Measurements from ENCODE around the gene KRTAP5-2.
"Not testable (repeated sequence)": the region's sequence is repeated elsewhere in the genome, so short reads cannot be mapped to it uniquely, and the experiment has no call there.

Gene KRTAP5-2

GRCh38 chr11:1598816-1599215 is 722 bp upstream of the KRTAP5-2 start:
- H3K4me1 ChIP-seq (ENCODE audit: control insufficient read depth, insufficient read depth, low read length): peaks cover 17% of the 10 kb centered on the region
- no peak overlapping the region for H3K9ac ChIP-seq (ENCODE audit: low read depth, low read length)
- H3K27me3 ChIP-seq (ENCODE audit: control insufficient read depth, insufficient read depth, low read length): peaks cover 4% of the 10 kb centered on the region
- H3K4me3 ChIP-seq (ENCODE audit: low read depth, low read length): no peak overlapping the region
- H3K9me3 ChIP-seq (ENCODE audit: control insufficient read depth, insufficient read depth, low read length): no peaks in the 10 kb centered on the region
- no peaks in the 10 kb centered on the region for H3K36me3 ChIP-seq (ENCODE audit: control insufficient read depth, insufficient read depth, low read length)

- not testable (repeated sequence) for H3K9ac ChIP-seq (ENCODE audit: low read depth, low read length); H3K36me3 ChIP-seq (ENCODE audit: control insufficient read depth, insufficient read depth, low read length); H3K9me3 ChIP-seq (ENCODE audit: control insufficient read depth, insufficient read depth, low read length); H3K4me3 ChIP-seq (ENCODE audit: low read depth, low read length); H3K27me3 ChIP-seq (ENCODE audit: control insufficient read depth, insufficient read depth, low read length)
- H3K4me1 ChIP-seq (ENCODE audit: control insufficient read depth, insufficient read depth, low read length): peaks cover 17% of the 10 kb centered on the region
Measured at GRCh38 chr11:1598406-1598805, 312 bp upstream of the KRTAP5-2 start.

- Histone ChIP-seq H3K27me3 (ENCODE audit: control insufficient read depth, insufficient read depth, low read length) (peaks cover 4% of the 10 kb centered on the region), H3K4me1 (ENCODE audit: control insufficient read depth, insufficient read depth, low read length) (peaks cover 17% of the 10 kb centered on the region), H3K4me3 (ENCODE audit: low read depth, low read length) (no peak overlapping the region), H3K36me3 (ENCODE audit: control insufficient read depth, insufficient read depth, low read length) (no peaks in the 10 kb centered on the region), H3K9me3 (ENCODE audit: control insufficient read depth, insufficient read depth, low read length) (no peaks in the 10 kb centered on the region), H3K9ac (ENCODE audit: low read depth, low read length) (no peak overlapping the region)
Measured at GRCh38 chr11:1597331-1597993, 632 bp downstream of the KRTAP5-2 start.

GRCh38 chr11:1596576-1597121 is 1.4 kb downstream of the KRTAP5-2 start:
- H3K9me3 ChIP-seq (ENCODE audit: control insufficient read depth, insufficient read depth, low read length); H3K27me3 ChIP-seq (ENCODE audit: control insufficient read depth, insufficient read depth, low read length); H3K36me3 ChIP-seq (ENCODE audit: control insufficient read depth, insufficient read depth, low read length); H3K4me3 ChIP-seq (ENCODE audit: low read depth, low read length): not testable (repeated sequence)
- H3K4me1 ChIP-seq (ENCODE audit: control insufficient read depth, insufficient read depth, low read length): peaks cover 17% of the 10 kb centered on the region
- H3K9ac ChIP-seq (ENCODE audit: low read depth, low read length): peak overlapping the region; percentile 65

GRCh38 chr11:1595994-1596575 is 2.0 kb downstream of the KRTAP5-2 start:
- not testable (repeated sequence) for H3K36me3 ChIP-seq (ENCODE audit: control insufficient read depth, insufficient read depth, low read length); H3K9ac ChIP-seq (ENCODE audit: low read depth, low read length); H3K9me3 ChIP-seq (ENCODE audit: control insufficient read depth, insufficient read depth, low read length); H3K27me3 ChIP-seq (ENCODE audit: control insufficient read depth, insufficient read depth, low read length); H3K4me3 ChIP-seq (ENCODE audit: low read depth, low read length)
- peaks cover 17% of the 10 kb centered on the region for H3K4me1 ChIP-seq (ENCODE audit: control insufficient read depth, insufficient read depth, low read length)

GRCh38 chr11:1592628-1593027 is 5.5 kb downstream of the KRTAP5-2 start:
- Histone ChIP-seq H3K4me3 (ENCODE audit: low read depth, low read length) (no peak overlapping the region), H3K9ac (ENCODE audit: low read depth, low read length) (no peak overlapping the region), H3K9me3 (ENCODE audit: control insufficient read depth, insufficient read depth, low read length) (no peaks in the 10 kb centered on the region), H3K27me3 (ENCODE audit: control insufficient read depth, insufficient read depth, low read length) (peaks cover 4% of the 10 kb centered on the region), H3K36me3 (ENCODE audit: control insufficient read depth, insufficient read depth, low read length) (no peaks in the 10 kb centered on the region), H3K4me1 (ENCODE audit: control insufficient read depth, insufficient read depth, low read length) (peaks cover 13% of the 10 kb centered on the region)

GRCh38 chr11:1589996-1590395 is 8.1 kb downstream of the KRTAP5-2 start:
- H3K9ac ChIP-seq (ENCODE audit: low read depth, low read length): no peak overlapping the region
- H3K36me3 ChIP-seq (ENCODE audit: control insufficient read depth, insufficient read depth, low read length): no peaks in the 10 kb centered on the region
- H3K9me3 ChIP-seq (ENCODE audit: control insufficient read depth, insufficient read depth, low read length): no peaks in the 10 kb centered on the region
- no peaks in the 10 kb centered on the region for H3K27me3 ChIP-seq (ENCODE audit: control insufficient read depth, insufficient read depth, low read length)
- no peak overlapping the region for H3K4me3 ChIP-seq (ENCODE audit: low read depth, low read length)
- H3K4me1 ChIP-seq (ENCODE audit: control insufficient read depth, insufficient read depth, low read length): no peaks in the 10 kb centered on the region

GRCh38 chr11:1589191-1589963 is 8.7 kb downstream of the KRTAP5-2 start:
- H3K36me3 ChIP-seq (ENCODE audit: control insufficient read depth, insufficient read depth, low read length); H3K4me1 ChIP-seq (ENCODE audit: control insufficient read depth, insufficient read depth, low read length); H3K9ac ChIP-seq (ENCODE audit: low read depth, low read length); H3K27me3 ChIP-seq (ENCODE audit: control insufficient read depth, insufficient read depth, low read length); H3K9me3 ChIP-seq (ENCODE audit: control insufficient read depth, insufficient read depth, low read length); H3K4me3 ChIP-seq (ENCODE audit: low read depth, low read length): not testable (repeated sequence)

GRCh38 chr11:1586699-1587098 is 11.4 kb downstream of the KRTAP5-2 start:
- no peaks in the 10 kb centered on the region for H3K4me1 ChIP-seq (ENCODE audit: control insufficient read depth, insufficient read depth, low read length)
- no peak overlapping the region for H3K9ac ChIP-seq (ENCODE audit: low read depth, low read length)
- H3K36me3 ChIP-seq (ENCODE audit: control insufficient read depth, insufficient read depth, low read length): no peaks in the 10 kb centered on the region
- no peaks in the 10 kb centered on the region for H3K27me3 ChIP-seq (ENCODE audit: control insufficient read depth, insufficient read depth, low read length)
- H3K4me3 ChIP-seq (ENCODE audit: low read depth, low read length): no peak overlapping the region
- no peaks in the 10 kb centered on the region for H3K9me3 ChIP-seq (ENCODE audit: control insufficient read depth, insufficient read depth, low read length)

- H3K36me3 ChIP-seq (ENCODE audit: control insufficient read depth, insufficient read depth, low read length); H3K4me1 ChIP-seq (ENCODE audit: control insufficient read depth, insufficient read depth, low read length); H3K27me3 ChIP-seq (ENCODE audit: control insufficient read depth, insufficient read depth, low read length); H3K4me3 ChIP-seq (ENCODE audit: low read depth, low read length); H3K9me3 ChIP-seq (ENCODE audit: control insufficient read depth, insufficient read depth, low read length); H3K9ac ChIP-seq (ENCODE audit: low read depth, low read length): not testable (repeated sequence)
Measured at GRCh38 chr11:1584661-1585370, 13.3 kb downstream of the KRTAP5-2 start, which contains the start of gene KRTAP5-1. Gene KRTAP5-1, minus strand, starts transcription at chr11:1585283. Its CDS starts 34 bp downstream, at chr11:1585249.

GRCh38 chr11:1582909-1583308 is 15.2 kb downstream of the KRTAP5-2 start:
- H3K9ac ChIP-seq (ENCODE audit: low read depth, low read length); H3K4me1 ChIP-seq (ENCODE audit: control insufficient read depth, insufficient read depth, low read length); H3K36me3 ChIP-seq (ENCODE audit: control insufficient read depth, insufficient read depth, low read length); H3K4me3 ChIP-seq (ENCODE audit: low read depth, low read length); H3K9me3 ChIP-seq (ENCODE audit: control insufficient read depth, insufficient read depth, low read length); H3K27me3 ChIP-seq (ENCODE audit: control insufficient read depth, insufficient read depth, low read length): not testable (repeated sequence)
